ENCODE data around the gene TAX1BP3.

The TAX1BP3 gene

GRCh38 chr17:3688027-3688553 lies 19.7 kb upstream of the TAX1BP3 start:
- DNase-seq, result no peak

GRCh38 chr17:3685174-3685573 lies 16.8 kb upstream of the TAX1BP3 start:
- DNase-seq, result no peak

GRCh38 chr17:3683054-3683511 lies 14.7 kb upstream of the TAX1BP3 start:
- DNase-seq, result peak; percentile 30

- DNase-seq, result no peak
Measured at GRCh38 chr17:3682033-3682432, 13.7 kb upstream of the TAX1BP3 start.

GRCh38 chr17:3681565-3681964 lies 13.2 kb upstream of the TAX1BP3 start:
- DNase-seq, result no peak

GRCh38 chr17:3681057-3681456 lies 12.7 kb upstream of the TAX1BP3 start:
- DNase-seq, result no peak

GRCh38 chr17:3679531-3680126 lies 11.3 kb upstream of the TAX1BP3 start:
- no peak for DNase-seq

- DNase-seq, result no peak
Measured at GRCh38 chr17:3678821-3679530, 10.6 kb upstream of the TAX1BP3 start.

GRCh38 chr17:3678095-3678820 lies 9.9 kb upstream of the TAX1BP3 start:
- DNase-seq, result no peak

GRCh38 chr17:3675886-3676285 lies 7.5 kb upstream of the TAX1BP3 start:
- no peak for DNase-seq

GRCh38 chr17:3672571-3672970 lies 4.2 kb upstream of the TAX1BP3 start:
- DNase-seq, result no peak

- no peak for DNase-seq
Measured at GRCh38 chr17:3669548-3669947, 1.2 kb upstream of the TAX1BP3 start.

GRCh38 chr17:3669085-3669347 lies 638 bp upstream of the TAX1BP3 start:
- no peak for DNase-seq

GRCh38 chr17:3667366-3668278 lies 756 bp downstream of the TAX1BP3 start:
- no peak for DNase-seq

- no peak for DNase-seq
Measured at GRCh38 chr17:3666516-3666915, 1.9 kb downstream of the TAX1BP3 start.

GRCh38 chr17:3665834-3666233 lies 2.5 kb downstream of the TAX1BP3 start:
- DNase-seq, result no peak

GRCh38 chr17:3663102-3664011 lies 5.0 kb downstream of the TAX1BP3 start:
- no peak for DNase-seq

- no peak for DNase-seq
Measured at GRCh38 chr17:3660311-3660891, 8.0 kb downstream of the TAX1BP3 start.

- DNase-seq, result no peak
Measured at GRCh38 chr17:3659541-3660111, 8.8 kb downstream of the TAX1BP3 start.

GRCh38 chr17:3658784-3659449 lies 9.5 kb downstream of the TAX1BP3 start:
- DNase-seq, result no peak
